B cell (primary cell): ENCODE results near the gene URM1. TPM values are rescaled to one million over a fixed set of nuclear protein-coding genes. Genes with fewer than 3 reads are reported as not detected.

Source experiments
- ATAC-seq: fragments of 200-7000 bp; cut with Tn5 transposase; one replicate; pipeline ENCODE4 v1.10.0; 2021; ENCODE audit warnings: low read depth, mild to moderate bottlenecking, moderate number of reproducible peaks, moderate library complexity
- CTCF ChIA-PET: fragments of 350-600 bp; sonication (Branson Sonifier 250); formaldehyde crosslinking; loops from one replicate; lab custom pipeline; 2021; ENCODE audit warnings: antibody characterized with exemption, inconsistent platforms; lab: Charles Lee
- POLR2A ChIA-PET: fragments of 350-600 bp; sonication (Branson Sonifier 250); formaldehyde crosslinking; loops from one replicate; lab custom pipeline; 2021; ENCODE audit warnings: antibody characterized with exemption; lab: Charles Lee
- DNase-seq: peaks from one replicate; pipeline ENCODE4 v3.0.0; 2013
- H2AFZ ChIP-seq: 2 replicates; pipeline ENCODE4 v1.6.1; 2012; ENCODE audit warnings: mild to moderate bottlenecking, low read depth, low read length; ENCODE audit not compliant: insufficient read depth, poor library complexity, severe bottlenecking
- H3K27ac ChIP-seq, 2 donors: 1 replicate in 1 of 2; 2 replicates in 1 of 2; pipeline ENCODE4 v1.5.1; 2012 to 2013; ENCODE audit warnings: low read length in 2 of 2, mild to moderate bottlenecking in 2 of 2, moderate library complexity in 1 of 2
- H3K27me3 ChIP-seq, 4 experiments: fragments of 200-600 bp in 1 of 4; sonication (generic) in 1 of 4; replicated peaks in 1 of 4; 1 replicate in 2 of 4; 2 replicates in 2 of 4; pipeline versions ENCODE4 v1.6.1 to v1.7.0; 2013 to 2016; ENCODE audit warnings: low read length in 3 of 4, mild to moderate bottlenecking in 2 of 4, mixed read lengths in 1 of 4, moderate library complexity in 1 of 4; ENCODE audit not compliant: insufficient read depth in 4 of 4, control insufficient read depth in 3 of 4; ENCODE audit errors: control extremely low read depth in 1 of 4
- H3K36me3 ChIP-seq, 2 experiments: replicated peaks in 1 of 2; 1 replicate in 1 of 2; 2 replicates in 1 of 2; pipeline versions ENCODE4 v1.6.1 to v1.7.1; 2013; ENCODE audit warnings: low read length in 1 of 2; ENCODE audit not compliant: insufficient read depth in 2 of 2, control insufficient read depth in 1 of 2; ENCODE audit errors: control extremely low read depth in 1 of 2, extremely low read depth in 1 of 2
- H3K4me1 ChIP-seq, 2 donors: fragments of 200-600 bp in 1 of 2; sonication (generic) in 1 of 2; 1 replicate in 1 of 2; 2 replicates in 1 of 2; pipeline versions ENCODE4 v1.5.1 to v1.6.1; 2013 to 2017; ENCODE audit warnings: low read length in 2 of 2; ENCODE audit not compliant: control insufficient read depth in 2 of 2, insufficient read depth in 2 of 2
- H3K4me2 ChIP-seq: replicated peaks from 2 replicates; pipeline ENCODE3; 2012; ENCODE audit warnings: mild to moderate bottlenecking, low read depth, low read length; ENCODE audit not compliant: poor library complexity, severe bottlenecking
- H3K4me3 ChIP-seq, 5 experiments: fragments of 200-600 bp in 1 of 5; sonication (generic) in 1 of 5; 1 replicate in 3 of 5; 2 replicates in 2 of 5; pipeline versions ENCODE4 v1.5.1 to v1.7.0; 2011 to 2016; ENCODE audit warnings: low read length in 4 of 5, mild to moderate bottlenecking in 4 of 5, low read depth in 2 of 5, control low read depth in 1 of 5, moderate library complexity in 1 of 5; ENCODE audit not compliant: insufficient read depth in 1 of 5; ENCODE audit errors: control extremely low read depth in 1 of 5, extremely low read depth in 1 of 5
- H3K79me2 ChIP-seq: fragments of 200-600 bp; sonication (generic); one replicate; pipeline ENCODE4 v1.6.0; 2016; ENCODE audit warnings: low read length; ENCODE audit not compliant: control insufficient read depth, insufficient read depth
- H3K9ac ChIP-seq: fragments of 200-600 bp; sonication (generic); 2 replicates; pipeline ENCODE4 v1.6.1; 2017; ENCODE audit warnings: mild to moderate bottlenecking, low read length, moderate library complexity
- H3K9me3 ChIP-seq, 3 donors: one replicate each; pipeline versions ENCODE4 v1.6.1 to v1.7.1; 2013; ENCODE audit warnings: low read length in 2 of 3; ENCODE audit not compliant: control insufficient read depth in 2 of 3, insufficient read depth in 1 of 3; ENCODE audit errors: control extremely low read depth in 1 of 3
- H4K20me1 ChIP-seq: 2 replicates; pipeline ENCODE4 v1.6.0; 2012; ENCODE audit warnings: mild to moderate bottlenecking, low read length; ENCODE audit not compliant: insufficient read depth, control insufficient read depth, poor library complexity, severe bottlenecking
- H3K27ac Mint-ChIP-seq: one replicate; pipeline ENCODE4 v1.8.0; 2021; ENCODE audit warnings: mixed read lengths
- H3K27me3 Mint-ChIP-seq: one replicate; pipeline ENCODE4 v1.8.0; 2021; ENCODE audit warnings: mixed read lengths
- H3K4me1 Mint-ChIP-seq: one replicate; pipeline ENCODE4 v1.8.0; 2021; ENCODE audit warnings: mixed read lengths
- H3K4me3 Mint-ChIP-seq: one replicate; pipeline ENCODE4 v1.8.0; 2021; ENCODE audit warnings: mixed read lengths
- H3K9me3 Mint-ChIP-seq: one replicate; pipeline ENCODE4 v1.8.0; 2022; ENCODE audit warnings: mixed read lengths; ENCODE audit not compliant: insufficient read depth
- EZH2 ChIP-seq: IDR thresholded peaks from 2 replicates; pipeline ENCODE4 v1.6.1; 2012; ENCODE audit warnings: borderline replicate concordance, low read depth, mild to moderate bottlenecking, moderate library complexity, low read length; ENCODE audit not compliant: insufficient read depth, poor library complexity, severe bottlenecking
- whole genome bisulfite sequencing: methylation state at CpG from one replicate; pipeline ENCODE4 v1.1.5; 2013; ENCODE audit warnings: missing lambda C conversion rate; ENCODE audit not compliant: insufficient coverage; 5-methylcytosine and 5-hydroxymethylcytosine counted together
- intact Hi-C: fragments of 100-400 bp; cut with micrococcal nuclease; formaldehyde crosslinking; loops from one replicate; pipeline ENCODE4 v1.10.0; 2022
- polyA plus RNA-seq: library from polyadenylated mRNA; depleted of rRNA; stranded (reverse); fragments of >200 nt; gene quantifications from 2 replicates; pipeline ENCODE4 v1.2.3, GENCODE V29; 2012
- total RNA-seq, 2 donors: library from RNA; stranded (reverse); fragments of 120-200 nt in 1 of 2; gene quantifications; 1 replicate in 1 of 2; 2 replicates in 1 of 2; pipeline versions ENCODE4 v1.2.3 to v1.2.4, GENCODE V29; 2013 to 2022
- TF ChIP-seq, protein P1 (sequence below): fragments of 200-600 bp; IDR thresholded peaks from one replicate; pipeline ENCODE4 v1.8.0; 2022; ENCODE audit warnings: antibody characterized with exemption, mild to moderate bottlenecking

URM1 gene
- total and polyA plus RNA-seq, 2 donors (not counting 1 experiment from before 2014, with no cell fraction given): 40.3 to 43.8 TPM

DNA sequence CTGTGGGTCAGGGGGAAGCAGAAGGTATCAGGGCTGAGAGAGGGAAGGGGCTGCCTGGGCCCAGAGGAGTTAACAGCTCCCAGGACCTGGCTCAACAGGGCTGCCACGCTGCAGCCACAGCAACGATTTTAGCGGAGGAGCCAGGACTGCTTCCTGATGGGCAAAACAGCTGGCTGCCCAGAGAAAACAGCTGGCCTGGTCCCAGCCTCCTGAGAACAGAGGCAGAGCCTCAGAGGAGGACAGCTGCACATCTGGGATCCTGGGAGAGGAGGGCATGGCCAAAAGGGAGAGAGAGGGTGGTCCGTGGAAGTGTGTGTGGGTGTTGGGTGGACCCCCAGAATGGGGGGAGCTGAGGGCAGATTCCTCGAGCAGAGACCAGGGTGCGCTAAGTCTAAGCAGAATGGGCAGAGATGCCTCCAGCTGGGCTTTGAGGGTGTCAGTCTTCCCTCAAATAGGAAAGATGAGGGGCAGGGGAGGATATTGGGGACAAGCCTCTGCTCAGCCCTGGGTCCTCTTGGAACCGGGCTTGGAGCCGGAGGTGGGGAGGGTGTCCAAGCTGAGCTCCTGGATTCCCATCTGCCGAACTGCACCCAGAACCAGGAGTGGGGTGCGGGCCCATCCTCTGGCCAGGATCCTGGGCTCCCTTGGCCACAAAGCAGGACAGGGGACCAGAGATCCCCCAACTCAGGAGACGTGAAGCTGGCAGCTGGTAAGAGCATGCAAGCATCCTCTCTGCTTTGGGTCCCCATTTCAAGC, 40.4 kb downstream of the URM1 start:
- Histone ChIP-seq H3K9ac (no peak overlapping the region), H3K4me3 (no peak overlapping the region), H4K20me1 (no peaks in the 10 kb centered on the region), H3K4me2 (no peak overlapping the region), H3K27ac (no peak overlapping the region), H3K36me3 (no peaks in the 10 kb centered on the region), H3K9me3 (peaks cover 0 to 4% (median 0%) of the 10 kb centered on the region in 3 donors), H2AFZ (no peak overlapping the region), H3K27me3 (peaks cover 0 to 41% (median 9%) of the 10 kb centered on the region in 4 experiments), H3K4me1 (no peaks in the 10 kb centered on the region), H3K79me2 (no peaks in the 10 kb centered on the region)
- no peak overlapping the region for H3K27ac Mint-ChIP-seq
- ChIA-PET CTCF (interaction anchor here (0.5 to 1.6 kb wide), 4 partner anchors 9 to 553 kb away, joined by 3 to 9 read pairs (median 4); partner anchors contain the start of gene CERCAM), POLR2A (no interaction called here)
- TF ChIP-seq, protein P1, sequence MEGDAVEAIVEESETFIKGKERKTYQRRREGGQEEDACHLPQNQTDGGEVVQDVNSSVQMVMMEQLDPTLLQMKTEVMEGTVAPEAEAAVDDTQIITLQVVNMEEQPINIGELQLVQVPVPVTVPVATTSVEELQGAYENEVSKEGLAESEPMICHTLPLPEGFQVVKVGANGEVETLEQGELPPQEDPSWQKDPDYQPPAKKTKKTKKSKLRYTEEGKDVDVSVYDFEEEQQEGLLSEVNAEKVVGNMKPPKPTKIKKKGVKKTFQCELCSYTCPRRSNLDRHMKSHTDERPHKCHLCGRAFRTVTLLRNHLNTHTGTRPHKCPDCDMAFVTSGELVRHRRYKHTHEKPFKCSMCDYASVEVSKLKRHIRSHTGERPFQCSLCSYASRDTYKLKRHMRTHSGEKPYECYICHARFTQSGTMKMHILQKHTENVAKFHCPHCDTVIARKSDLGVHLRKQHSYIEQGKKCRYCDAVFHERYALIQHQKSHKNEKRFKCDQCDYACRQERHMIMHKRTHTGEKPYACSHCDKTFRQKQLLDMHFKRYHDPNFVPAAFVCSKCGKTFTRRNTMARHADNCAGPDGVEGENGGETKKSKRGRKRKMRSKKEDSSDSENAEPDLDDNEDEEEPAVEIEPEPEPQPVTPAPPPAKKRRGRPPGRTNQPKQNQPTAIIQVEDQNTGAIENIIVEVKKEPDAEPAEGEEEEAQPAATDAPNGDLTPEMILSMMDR: no peak
- TF ChIP-seq EZH2: no peak
- intact Hi-C loops: loop anchor here (10.0 kb wide), 1 partner anchor 117 kb away; no protein-coding TSS in a partner anchor
- no peaks in the 10 kb centered on the region for H3K9me3 Mint-ChIP-seq
- no peak for ATAC-seq
- H3K4me1 Mint-ChIP-seq: no peaks in the 10 kb centered on the region
- WGBS: 67% methylated on average over 11 of the region's 11 CpGs
- no peak for DNase-seq
- H3K27me3 Mint-ChIP-seq: peaks cover 52% of the 10 kb centered on the region
- no peak overlapping the region for H3K4me3 Mint-ChIP-seq
